ENCODE measurements around the gene TEX38. TPM values are rescaled to one million over a fixed set of nuclear protein-coding genes. Genes with fewer than 3 reads are reported as not detected.

The TEX38 gene
- total and polyA plus RNA-seq, 2 of the 13 experiments (the other 11 are each of a cell fraction or from before 2014, with no cell fraction given) = 0.18 TPM; not detected in 1

GRCh38 chr1:46714976-46715375 lies 43.3 kb downstream of the TEX38 start:
- Histone ChIP-seq H3K79me2 (ENCODE audit: insufficient read depth, low read length) (peaks cover 23% of the 10 kb centered on the region), H3K27ac (ENCODE audit: extremely low read length, insufficient read depth, low read length) (no peak overlapping the region), H3K4me2 (ENCODE audit: low read depth, low read length) (no peak overlapping the region), H3K27me3 (ENCODE audit: control insufficient read depth in 1 of 2, insufficient read depth in 2 of 2, low read length in 2 of 2) (no peaks in the 10 kb centered on the region; a peak in 1 of 5 replicates), H3K4me3 (replicated peaks in 1 of 3; ENCODE audit: insufficient read depth in 1 of 3, low read depth in 2 of 3, low read length in 3 of 3) (no peak overlapping the region), H4K20me1 (ENCODE audit: insufficient read depth, low read length) (no peaks in the 10 kb centered on the region; the same call in 1 of the 2 replicates), H3K9ac (ENCODE audit: insufficient read depth, low read depth, low read length) (no peak overlapping the region), H3K4me1 (ENCODE audit: insufficient read depth, low read length) (peaks cover 27% of the 10 kb centered on the region), H2AFZ (ENCODE audit: low read length) (no peak overlapping the region), H3K36me3 (replicated peaks in 1 of 2; ENCODE audit: control insufficient read depth in 1 of 2, insufficient read depth in 2 of 2, low read length in 2 of 2) (peaks cover 8 to 40% of the 10 kb centered on the region in 2 experiments), H3K9me3 (ENCODE audit: low read length) (no peaks in the 10 kb centered on the region)
- ATAC-seq (no peak), DNase-seq (ENCODE audit: low spot score) (no peak), FAIRE-seq (no peak)
- POLR2A ChIA-PET = interaction anchor here (1.0 kb wide), 1 partner anchor 47 kb away, joined by 3 read pairs; the partner anchor contains the start of gene ATPAF1
- BruUV-seq (replicated peaks) = no TSS peak
- intact Hi-C loops (cut with micrococcal nuclease; ENCODE audit: unreplicated experiment) (no loop called here), in situ Hi-C loops (cut with HindIII; ENCODE audit: extremely low pct_ligation_motif_present, low pct_unique_long_range_greater_than_20kb) (no loop called here)
- WGBS (ENCODE audit: low lambda C conversion rate) = 94% methylated on average over 3 of the region's 3 CpGs
- CTCF ChIA-PET (ENCODE audit: low intra/inter-chr PET ratio, low total read pairs) = no interaction called here
- TF ChIP-seq RELA (CRISPR knock-in tag; IDR thresholded peaks at IDR 0.05) (no peak), ZNF567 (CRISPR knock-in tag; IDR thresholded peaks at IDR 0.05; ENCODE audit: borderline replicate concordance) (no peak), NFE2L2 (IDR thresholded peaks at IDR 0.05; ENCODE audit: low read length) (no peak), ZKSCAN8 (CRISPR knock-in tag; IDR thresholded peaks at IDR 0.05; ENCODE audit: borderline replicate concordance) (no peak), GPN1 (CRISPR knock-in tag; IDR thresholded peaks at IDR 0.05; ENCODE audit: borderline replicate concordance) (no peak), ARID4A (CRISPR knock-in tag; IDR thresholded peaks at IDR 0.05; ENCODE audit: borderline replicate concordance) (no peak), ELF4 (CRISPR knock-in tag; IDR thresholded peaks at IDR 0.05; ENCODE audit: borderline replicate concordance) (no peak), KIAA2018 (CRISPR knock-in tag; IDR thresholded peaks at IDR 0.05; ENCODE audit: borderline replicate concordance) (no peak), IKZF5 (CRISPR knock-in tag; IDR thresholded peaks at IDR 0.05) (no peak), POLR2AphosphoS2 (IDR thresholded peaks at IDR 0.05; ENCODE audit: low read depth, low read length) (no peak), ZNF7 (CRISPR knock-in tag; IDR thresholded peaks at IDR 0.05) (no peak)
